GM12878 (cell line): ENCODE results near the gene RPIA. TPM values are rescaled to one million over a fixed set of nuclear protein-coding genes. Genes with fewer than 3 reads are reported as not detected.

ENCODE experiments used
- ATAC-seq: fragments of 200-7000 bp; cut with Tn5 transposase; 3 replicates; pipeline ENCODE4 v1.9.1; 2020; ENCODE audit warnings: mild to moderate bottlenecking, moderate library complexity
- BruUV-seq: library from RNA; stranded (reverse); fragments of 400-500 nt; replicated peaks from 2 replicates; lab custom pipeline; 2021; lab: Mats Ljungman, UMichigan
- CTCF ChIA-PET: fragments of 300-600 bp; sonication (Branson Sonifier 250); formaldehyde crosslinking; extraction: SDS; loops from one replicate; lab custom pipeline; 2021; ENCODE audit warnings: inconsistent platforms; lab: Yijun Ruan, JAX
- POLR2A ChIA-PET: fragments of 350-600 bp; formaldehyde crosslinking; extraction: SDS; loops from one replicate; lab custom pipeline; 2021; ENCODE audit warnings: inconsistent platforms; lab: Charles Lee
- RAD21 ChIA-PET: fragments of 300-600 bp; sonication (Branson Sonifier 250); formaldehyde crosslinking; loops from one replicate; lab custom pipeline; 2023; ENCODE audit warnings: antibody characterized with exemption; ENCODE audit not compliant: unreplicated experiment; lab: Charles Lee
- SMC1A ChIA-PET: fragments of 300-600 bp; sonication (Branson Sonifier 250); formaldehyde crosslinking; loops from one replicate; lab custom pipeline; 2023; ENCODE audit not compliant: unreplicated experiment, uncharacterized antibody; lab: Charles Lee
- DNase-seq: peaks from one replicate; pipeline ENCODE4 v3.0.0-alpha.2; 2011; ENCODE audit warnings: low read depth, low spot score
- FAIRE-seq: peaks from 3 replicates; lab custom pipeline; 2011; peaks lifted over from hg19 to GRCh38; lab: Jason Lieb, UNC
- H2AFZ ChIP-seq: 2 replicates; pipeline ENCODE4 v1.6.0; 2011; ENCODE audit warnings: low read depth, low read length, control low read depth; ENCODE audit not compliant: control insufficient read depth
- H3K27ac ChIP-seq: 2 replicates; pipeline ENCODE4 v1.5.1; 2011; ENCODE audit warnings: control low read depth; ENCODE audit not compliant: control insufficient read depth, insufficient read depth
- H3K27me3 ChIP-seq, 2 experiments: replicated peaks in 1 of 2; 2 replicates each; pipeline versions ENCODE4 v1.6.0 to v1.6.1; 2011; ENCODE audit warnings: low read length in 1 of 2; ENCODE audit not compliant: control insufficient read depth in 2 of 2, insufficient read depth in 2 of 2
- H3K36me3 ChIP-seq, 2 experiments: 2 replicates each; pipeline ENCODE4 v1.5.1; 2011; ENCODE audit warnings: low read length in 1 of 2; ENCODE audit not compliant: control insufficient read depth in 2 of 2, insufficient read depth in 2 of 2
- H3K4me1 ChIP-seq: 2 replicates; pipeline ENCODE4 v1.6.1; 2011; ENCODE audit warnings: mild to moderate bottlenecking, low read length, moderate library complexity, mixed read lengths; ENCODE audit not compliant: control insufficient read depth, insufficient read depth
- H3K4me2 ChIP-seq: 2 replicates; pipeline ENCODE4 v1.6.0; 2011; ENCODE audit warnings: control low read depth; ENCODE audit not compliant: control insufficient read depth, insufficient read depth
- H3K4me3 ChIP-seq: fragments of 200-600 bp; sonication (generic); 2 replicates; pipeline ENCODE4 v1.5.1; 2016
- H3K79me2 ChIP-seq: 2 replicates; pipeline ENCODE4 v1.6.0; 2011; ENCODE audit warnings: low read length; ENCODE audit not compliant: control insufficient read depth, insufficient read depth
- H3K9ac ChIP-seq: 2 replicates; pipeline ENCODE4 v1.8.0; 2011; ENCODE audit warnings: low read length, control low read depth, mixed read lengths; ENCODE audit not compliant: control insufficient read depth, insufficient read depth
- H3K9me3 ChIP-seq: replicated peaks from 3 replicates; pipeline ENCODE4 v1.5.1; 2011; ENCODE audit warnings: mild to moderate bottlenecking, low read length; ENCODE audit not compliant: control insufficient read depth, insufficient read depth
- H4K20me1 ChIP-seq: 2 replicates; pipeline ENCODE4 v1.6.0; 2011; ENCODE audit not compliant: control insufficient read depth, insufficient read depth
- CBFB ChIP-seq: IDR thresholded peaks from 2 replicates; pipeline ENCODE4 v1.6.1; 2016; ENCODE audit warnings: antibody characterized with exemption, low read depth
- ESRRA ChIP-seq: IDR thresholded peaks from 2 replicates; pipeline ENCODE4 v1.6.1; 2012; ENCODE audit warnings: mild to moderate bottlenecking, low read length, improper control_type of control experiment
- GABPA ChIP-seq: IDR thresholded peaks from 2 replicates; pipeline ENCODE4 v1.6.1; 2014; ENCODE audit warnings: antibody characterized with exemption, low read depth, mild to moderate bottlenecking, inconsistent platforms
- MEF2A ChIP-seq: IDR thresholded peaks from 2 replicates; pipeline ENCODE4 v1.6.1; 2011; ENCODE audit warnings: low read depth, mild to moderate bottlenecking, low read length, moderate library complexity; ENCODE audit not compliant: insufficient read depth
- PML ChIP-seq: IDR thresholded peaks from 2 replicates; pipeline ENCODE4 v1.6.1; 2012; ENCODE audit warnings: low read length, inconsistent platforms
- PRDM15 ChIP-seq: fragments of 450-650 bp; formaldehyde crosslinking; IDR thresholded peaks from 2 replicates; pipeline ENCODE4 v1.4.0; 2020; ENCODE audit warnings: mild to moderate bottlenecking, moderate library complexity
- STAT3 ChIP-seq: IDR thresholded peaks from 2 replicates; pipeline ENCODE4 v1.6.1; 2011; ENCODE audit warnings: low read depth, low read length, improper control_type of control experiment
- ZNF217 ChIP-seq: fragments of 450-650 bp; IDR thresholded peaks from 2 replicates; pipeline ENCODE4 v1.6.1; 2017; ENCODE audit warnings: antibody characterized with exemption, mild to moderate bottlenecking
- WGBS: methylation state at CpG from one replicate; pipeline ENCODE4 v1.1.6; 2016; ENCODE audit warnings: low lambda C conversion rate; ENCODE audit not compliant: insufficient replicate concordance, insufficient coverage; ENCODE audit errors: missing lambda C conversion rate; 5-methylcytosine and 5-hydroxymethylcytosine counted together
- in situ Hi-C: fragments of 300-500 bp; cut with MboI; formaldehyde crosslinking; loops from 9 replicates; pipeline ENCODE4 v1.14.3; 2018; ENCODE audit warnings: mixed read lengths
- intact Hi-C: fragments of 100-400 bp; cut with micrococcal nuclease; formaldehyde crosslinking; loops from one replicate; pipeline ENCODE4 v1.14.2; 2022; ENCODE audit not compliant: unreplicated experiment
- polyA plus RNA-seq, 11 experiments: library from polyadenylated mRNA; depleted of rRNA in 4 of 11; unstranded in 6 of 11; stranded (reverse) in 5 of 11; fragments of >200 nt; fragmentation: Nextera tagmentation in 4 of 11; fragmentation: Illumina TruSeq in 1 of 11; extraction: Ambion mirVana in 4 of 11; extraction: Trizol in 1 of 11; gene quantifications; 1 replicate in 1 of 11; 2 replicates in 10 of 11; pipeline versions ENCODE4 v1.2.1 to v1.2.3, GENCODE V29; 2011 to 2016; ENCODE audit warnings: inconsistent platforms in 2 of 11, missing spikeins in 2 of 11, low read depth in 1 of 11
- total RNA-seq, 4 experiments: library from RNA; depleted of rRNA in 3 of 4; stranded (reverse); fragments of >200 nt in 3 of 4; fragmentation: Illumina TruSeq in 1 of 4; extraction: Trizol in 1 of 4; gene quantifications; 2 replicates each; pipeline versions ENCODE4 v1.2.1 to v1.2.3, GENCODE V29; 2013 to 2021

RPIA gene
- total and polyA plus RNA-seq, 10 of the 15 experiments (the other 5 are each of a cell fraction or from before 2014, with no cell fraction given) = 7.1 to 58.1 (median 41.6) TPM

DNA sequence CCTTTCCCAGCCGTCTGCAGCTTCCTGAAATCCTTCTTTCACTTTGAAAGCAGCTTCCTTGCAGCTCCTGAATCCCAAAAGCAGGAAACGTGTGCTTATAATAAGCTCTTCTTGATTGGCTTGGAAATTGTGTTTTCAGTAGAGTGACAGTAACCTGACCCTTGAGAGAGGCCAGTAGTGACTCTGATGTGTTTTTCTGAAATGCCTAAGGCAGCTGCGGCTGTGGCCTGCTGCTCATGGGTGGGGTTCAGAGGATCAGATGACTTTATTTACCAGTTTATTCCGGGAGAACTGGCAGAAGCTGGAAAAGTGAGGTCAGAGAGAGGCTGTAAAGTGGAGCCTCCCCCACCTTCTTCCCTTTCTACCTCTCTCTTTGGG is 31.9 kb upstream of the RPIA start:
- no peak overlapping the region for H3K4me2 ChIP-seq
- H3K27ac ChIP-seq = no peak overlapping the region
- no peak overlapping the region for H3K9ac ChIP-seq
- TF ChIP-seq PML = no peak
- no peak for TF ChIP-seq GABPA
- TF ChIP-seq CBFB = no peak
- TF ChIP-seq MEF2A = no peak
- no peak for TF ChIP-seq STAT3
- no peak for TF ChIP-seq ESRRA
- no peak for TF ChIP-seq PRDM15 (CRISPR knock-in tag)
- no peak for TF ChIP-seq ZNF217
- TF ChIP-seq, all 136 proteins: peak for 0
- Histone ChIP-seq H3K27me3 (no peaks in the 10 kb centered on the region), H2AFZ (no peak overlapping the region), H3K79me2 (no peaks in the 10 kb centered on the region), H3K4me1 (no peaks in the 10 kb centered on the region), H4K20me1 (no peaks in the 10 kb centered on the region), H3K9me3 (no peaks in the 10 kb centered on the region), H3K4me3 (no peak overlapping the region), H3K36me3 (no peaks in the 10 kb centered on the region)
- in situ Hi-C loops = loop anchor here (25.0 kb wide), 1 partner anchor 597 kb away; the partner anchor contains the start of genes KRCC1 and SMYD1
- ChIA-PET RAD21 (no interaction called here), POLR2A (no interaction called here), CTCF (interaction anchor here (2.1 to 4.0 kb wide), 3 partner anchors 10 to 64 kb away, joined by 5 to 33 read pairs (median 26); no protein-coding TSS in a partner anchor), SMC1A (interaction anchor here (1.3 to 1.9 kb wide), 2 partner anchors 8 to 10 kb away, joined by 5 to 7 read pairs; no protein-coding TSS in a partner anchor)
- no peak for FAIRE-seq
- no peak for ATAC-seq
- no peak for DNase-seq
- 70% methylated on average over 4 of the region's 4 CpGs for WGBS
- intact Hi-C loops = no loop called here
- BruUV-seq = no TSS peak
